ENCODE results near the gene CUL3. TPM values are rescaled to one million over a fixed set of nuclear protein-coding genes. Genes with fewer than 3 reads are reported as not detected.

Gene CUL3
- total RNA-seq, 1 experiment from 2014 or later = 140 TPM

- no TSS peak for BruUV-seq (replicated peaks)
- POLR2A ChIA-PET (ENCODE audit: low non-redundant PET) = no interaction called here
Measured at GRCh38 chr2:224429441-224429810, 155.7 kb downstream of the CUL3 start.

GRCh38 chr2:224428787-224429440 lies 156.2 kb downstream of the CUL3 start:
- ChIA-PET POLR2A (ENCODE audit: low non-redundant PET) (no interaction called here), CTCF (no interaction called here)
- Histone ChIP-seq H3K4me3 (ENCODE audit: low read depth, low read length, poor library complexity, severe bottlenecking) (no peak overlapping the region), H3K4me1 (ENCODE audit: insufficient read depth, low read length, poor library complexity, severe bottlenecking) (no peaks in the 10 kb centered on the region), H3K27ac (ENCODE audit: low read depth, low read length, poor library complexity, severe bottlenecking) (no peak overlapping the region), H3K9me3 (ENCODE audit: low read depth, low read length, poor library complexity, severe bottlenecking) (no peaks in the 10 kb centered on the region), H3K27me3 (replicated peaks; ENCODE audit: insufficient read depth, low read depth, low read length, poor library complexity) (no peaks in the 10 kb centered on the region), H3K36me3 (ENCODE audit: insufficient read depth, low read length, poor library complexity, severe bottlenecking) (no peaks in the 10 kb centered on the region)
- no peak for DNase-seq (ENCODE audit: low spot score)
- intact Hi-C loops (cut with micrococcal nuclease; ENCODE audit: unreplicated experiment) = no loop called here
- TF ChIP-seq CTCF (conservative IDR thresholded peaks at IDR 0.05; ENCODE audit: low read depth, low read length) (no peak), EZH2 (IDR thresholded peaks at IDR 0.05; ENCODE audit: borderline replicate concordance, low read depth, low read length, poor library complexity, severe bottlenecking) (no peak)
- BruUV-seq (replicated peaks) = no TSS peak

More at GRCh38 chr2:224429441-224429810, 155.7 kb downstream of the CUL3 start:
- TF ChIP-seq CTCF (conservative IDR thresholded peaks at IDR 0.05; ENCODE audit: low read depth, low read length) (no peak), EZH2 (IDR thresholded peaks at IDR 0.05; ENCODE audit: borderline replicate concordance, low read depth, low read length, poor library complexity, severe bottlenecking) (no peak)
- CTCF ChIA-PET = no interaction called here
- Histone ChIP-seq H3K27ac (ENCODE audit: low read depth, low read length, poor library complexity, severe bottlenecking) (no peak overlapping the region), H3K27me3 (replicated peaks; ENCODE audit: insufficient read depth, low read depth, low read length, poor library complexity) (no peaks in the 10 kb centered on the region), H3K36me3 (ENCODE audit: insufficient read depth, low read length, poor library complexity, severe bottlenecking) (no peaks in the 10 kb centered on the region), H3K9me3 (ENCODE audit: low read depth, low read length, poor library complexity, severe bottlenecking) (no peaks in the 10 kb centered on the region), H3K4me3 (ENCODE audit: low read depth, low read length, poor library complexity, severe bottlenecking) (no peak overlapping the region), H3K4me1 (ENCODE audit: insufficient read depth, low read length, poor library complexity, severe bottlenecking) (no peaks in the 10 kb centered on the region)
- intact Hi-C loops (cut with micrococcal nuclease; ENCODE audit: unreplicated experiment) = no loop called here
- DNase-seq (ENCODE audit: low spot score) = no peak

GRCh38 chr2:224427471-224427870 lies 157.7 kb downstream of the CUL3 start:
- TF ChIP-seq EZH2 (IDR thresholded peaks at IDR 0.05; ENCODE audit: borderline replicate concordance, low read depth, low read length, poor library complexity, severe bottlenecking) (no peak), CTCF (conservative IDR thresholded peaks at IDR 0.05; ENCODE audit: low read depth, low read length) (no peak)
- Histone ChIP-seq H3K9me3 (ENCODE audit: low read depth, low read length, poor library complexity, severe bottlenecking) (no peaks in the 10 kb centered on the region), H3K36me3 (ENCODE audit: insufficient read depth, low read length, poor library complexity, severe bottlenecking) (no peaks in the 10 kb centered on the region), H3K27ac (ENCODE audit: low read depth, low read length, poor library complexity, severe bottlenecking) (no peak overlapping the region), H3K4me1 (ENCODE audit: insufficient read depth, low read length, poor library complexity, severe bottlenecking) (no peaks in the 10 kb centered on the region), H3K4me3 (ENCODE audit: low read depth, low read length, poor library complexity, severe bottlenecking) (no peak overlapping the region), H3K27me3 (replicated peaks; ENCODE audit: insufficient read depth, low read depth, low read length, poor library complexity) (no peaks in the 10 kb centered on the region)
- intact Hi-C loops (cut with micrococcal nuclease; ENCODE audit: unreplicated experiment) = no loop called here
- POLR2A ChIA-PET (ENCODE audit: low non-redundant PET) = no interaction called here
- CTCF ChIA-PET = no interaction called here
- DNase-seq (ENCODE audit: low spot score) = no peak
- no TSS peak for BruUV-seq (replicated peaks)

Measured in A673 (cell line).